ENCODE measurements around the gene C1RL.

C1RL gene

DNA sequence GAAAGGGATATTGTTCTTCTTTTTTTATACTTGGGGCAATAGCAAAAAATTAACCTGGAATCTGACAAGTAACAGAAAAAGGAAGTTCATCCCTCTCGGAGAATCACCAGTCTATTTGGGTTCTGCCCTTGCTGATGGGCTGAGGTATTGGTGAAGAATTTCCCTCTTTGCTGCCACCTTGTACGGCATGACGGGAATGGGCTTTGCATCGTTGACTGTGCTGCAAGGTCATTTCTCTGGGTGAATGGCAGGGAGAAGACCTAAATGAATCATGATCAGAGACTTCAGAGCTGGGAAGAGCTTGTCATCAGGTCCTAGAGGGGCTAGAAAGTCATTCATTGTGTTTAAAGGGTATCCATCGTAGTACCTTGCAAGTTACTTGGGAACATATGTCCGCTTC is 36.5 kb downstream of the C1RL start:
- H3K27ac ChIP-seq (ENCODE audit: low read length): no peak overlapping the region
- no peaks in the 10 kb centered on the region for H3K79me2 ChIP-seq (ENCODE audit: insufficient read depth, low read length)
- H2AFZ ChIP-seq (ENCODE audit: low read depth, low read length): no peak overlapping the region
- DNase-seq: no peak
- no peaks in the 10 kb centered on the region for H4K20me1 ChIP-seq (ENCODE audit: insufficient read depth, low read length)
- no peaks in the 10 kb centered on the region for H3K4me1 ChIP-seq (ENCODE audit: insufficient read depth, low read length)
- H3K36me3 ChIP-seq (ENCODE audit: insufficient read depth, low read length): no peaks in the 10 kb centered on the region
- H3K27me3 ChIP-seq (ENCODE audit: insufficient read depth, low read length, poor library complexity): peaks cover 21% of the 10 kb centered on the region
- H3K4me3 ChIP-seq (ENCODE audit: low read depth in 1 of 2, low read length in 2 of 2): no peak overlapping the region
- no peak overlapping the region for H3K9ac ChIP-seq (ENCODE audit: low read depth, low read length)
- no peak for TF ChIP-seq EZH2 (IDR thresholded peaks at IDR 0.05; ENCODE audit: borderline replicate concordance, low read depth, low read length, severe bottlenecking)
- TF ChIP-seq, protein P1, sequence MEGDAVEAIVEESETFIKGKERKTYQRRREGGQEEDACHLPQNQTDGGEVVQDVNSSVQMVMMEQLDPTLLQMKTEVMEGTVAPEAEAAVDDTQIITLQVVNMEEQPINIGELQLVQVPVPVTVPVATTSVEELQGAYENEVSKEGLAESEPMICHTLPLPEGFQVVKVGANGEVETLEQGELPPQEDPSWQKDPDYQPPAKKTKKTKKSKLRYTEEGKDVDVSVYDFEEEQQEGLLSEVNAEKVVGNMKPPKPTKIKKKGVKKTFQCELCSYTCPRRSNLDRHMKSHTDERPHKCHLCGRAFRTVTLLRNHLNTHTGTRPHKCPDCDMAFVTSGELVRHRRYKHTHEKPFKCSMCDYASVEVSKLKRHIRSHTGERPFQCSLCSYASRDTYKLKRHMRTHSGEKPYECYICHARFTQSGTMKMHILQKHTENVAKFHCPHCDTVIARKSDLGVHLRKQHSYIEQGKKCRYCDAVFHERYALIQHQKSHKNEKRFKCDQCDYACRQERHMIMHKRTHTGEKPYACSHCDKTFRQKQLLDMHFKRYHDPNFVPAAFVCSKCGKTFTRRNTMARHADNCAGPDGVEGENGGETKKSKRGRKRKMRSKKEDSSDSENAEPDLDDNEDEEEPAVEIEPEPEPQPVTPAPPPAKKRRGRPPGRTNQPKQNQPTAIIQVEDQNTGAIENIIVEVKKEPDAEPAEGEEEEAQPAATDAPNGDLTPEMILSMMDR (IDR thresholded peaks at IDR 0.05; ENCODE audit: borderline replicate concordance, extremely low read depth, low read length, poor library complexity, severe bottlenecking): no peak
- H3K9me3 ChIP-seq (ENCODE audit: insufficient read depth, low read length, severe bottlenecking): no peaks in the 10 kb centered on the region
- no peak overlapping the region for H3K4me2 ChIP-seq (ENCODE audit: insufficient read depth, low read length)
- no peak for ATAC-seq (ENCODE audit: insufficient read depth, low read depth)

DNA sequence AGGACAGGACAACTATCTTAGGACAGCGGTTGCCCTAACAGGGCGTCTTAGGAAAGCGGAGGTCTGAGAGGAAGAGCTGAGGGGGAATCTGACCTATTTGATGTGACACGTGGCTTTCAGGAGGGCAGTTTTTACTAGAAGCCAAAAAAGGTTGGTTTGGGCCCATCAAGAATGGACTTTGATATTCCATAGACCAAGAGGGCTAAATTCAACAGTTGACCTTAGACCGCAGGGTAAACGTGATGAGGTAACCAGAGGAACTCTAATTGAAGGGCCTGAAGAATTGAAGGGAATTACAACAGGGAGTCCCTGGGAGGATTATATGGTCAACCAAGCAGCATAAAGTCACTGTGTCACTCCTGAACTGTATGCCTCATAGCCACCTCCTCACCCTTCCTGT is 37.0 kb downstream of the C1RL start:
- Histone ChIP-seq H3K79me2 (ENCODE audit: insufficient read depth, low read length) (no peaks in the 10 kb centered on the region), H3K4me2 (ENCODE audit: insufficient read depth, low read length) (no peak overlapping the region), H3K27me3 (ENCODE audit: insufficient read depth, low read length, poor library complexity) (peaks cover 21% of the 10 kb centered on the region), H3K36me3 (ENCODE audit: insufficient read depth, low read length) (no peaks in the 10 kb centered on the region), H2AFZ (ENCODE audit: low read depth, low read length) (no peak overlapping the region), H3K9ac (ENCODE audit: low read depth, low read length) (no peak overlapping the region), H3K27ac (ENCODE audit: low read length) (no peak overlapping the region), H3K4me1 (ENCODE audit: insufficient read depth, low read length) (no peaks in the 10 kb centered on the region), H4K20me1 (ENCODE audit: insufficient read depth, low read length) (no peaks in the 10 kb centered on the region), H3K9me3 (ENCODE audit: insufficient read depth, low read length, severe bottlenecking) (no peaks in the 10 kb centered on the region), H3K4me3 (ENCODE audit: low read depth in 1 of 2, low read length in 2 of 2) (no peak overlapping the region)
- DNase-seq: no peak
- no peak for ATAC-seq (ENCODE audit: insufficient read depth, low read depth)
- TF ChIP-seq, protein P1 (IDR thresholded peaks at IDR 0.05; ENCODE audit: borderline replicate concordance, extremely low read depth, low read length, poor library complexity, severe bottlenecking): no peak
- TF ChIP-seq EZH2 (IDR thresholded peaks at IDR 0.05; ENCODE audit: borderline replicate concordance, low read depth, low read length, severe bottlenecking): no peak

DNA sequence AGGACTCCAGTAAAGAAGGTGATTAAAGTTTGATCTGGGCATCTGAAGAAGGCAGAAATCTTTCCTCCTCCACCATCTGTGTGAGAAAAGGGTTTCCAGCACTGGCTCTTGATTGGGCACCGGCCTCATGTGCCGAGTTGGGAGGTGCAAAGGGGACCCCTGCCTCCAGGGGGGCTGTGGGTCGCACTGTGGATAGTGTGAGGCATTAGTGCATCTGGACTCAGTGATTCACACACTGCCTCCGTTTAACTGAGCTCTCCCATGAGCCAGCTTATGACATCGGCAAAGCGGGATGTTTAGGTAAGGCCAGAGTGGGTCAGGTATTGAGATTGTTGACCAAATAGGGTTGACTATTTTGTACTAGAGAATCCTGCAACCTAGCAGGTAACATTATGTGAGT is 39.6 kb downstream of the C1RL start:
- Histone ChIP-seq H4K20me1 (ENCODE audit: insufficient read depth, low read length) (no peaks in the 10 kb centered on the region), H3K27me3 (ENCODE audit: insufficient read depth, low read length, poor library complexity) (peaks cover 19% of the 10 kb centered on the region), H3K36me3 (ENCODE audit: insufficient read depth, low read length) (no peaks in the 10 kb centered on the region), H3K4me1 (ENCODE audit: insufficient read depth, low read length) (no peaks in the 10 kb centered on the region), H3K9ac (ENCODE audit: low read depth, low read length) (no peak overlapping the region), H3K27ac (ENCODE audit: low read length) (no peak overlapping the region), H3K9me3 (ENCODE audit: insufficient read depth, low read length, severe bottlenecking) (no peaks in the 10 kb centered on the region), H3K4me3 (ENCODE audit: low read depth in 1 of 2, low read length in 2 of 2) (no peak overlapping the region), H2AFZ (ENCODE audit: low read depth, low read length) (no peak overlapping the region), H3K79me2 (ENCODE audit: insufficient read depth, low read length) (no peaks in the 10 kb centered on the region), H3K4me2 (ENCODE audit: insufficient read depth, low read length) (no peak overlapping the region)
- ATAC-seq (ENCODE audit: insufficient read depth, low read depth): no peak
- DNase-seq: no peak
- TF ChIP-seq EZH2 (IDR thresholded peaks at IDR 0.05; ENCODE audit: borderline replicate concordance, low read depth, low read length, severe bottlenecking): no peak
- TF ChIP-seq, protein P1 (IDR thresholded peaks at IDR 0.05; ENCODE audit: borderline replicate concordance, extremely low read depth, low read length, poor library complexity, severe bottlenecking): no peak

DNA sequence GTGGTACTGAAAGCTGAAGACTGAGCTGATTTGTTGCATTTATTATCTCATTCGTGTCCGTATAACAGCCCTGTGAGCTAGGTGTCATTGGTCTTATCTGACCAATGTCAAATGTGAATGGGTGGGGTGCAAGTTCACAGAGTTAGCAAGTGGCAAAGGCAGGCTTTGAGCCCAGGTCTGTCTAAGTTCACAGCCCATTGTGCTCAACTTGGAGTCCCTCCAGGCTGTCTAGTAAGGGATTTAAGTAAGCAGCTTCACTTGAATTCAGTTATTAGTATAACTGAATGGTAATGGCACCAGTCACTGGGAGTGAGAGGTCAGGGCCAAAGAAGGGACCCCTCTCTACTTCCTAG is 40.0 kb downstream of the C1RL start:
- H3K4me2 ChIP-seq (ENCODE audit: insufficient read depth, low read length): no peak overlapping the region

More for the DNA sequence above, 40.0 kb downstream of the C1RL start:
- DNase-seq: no peak
- no peak for ATAC-seq (ENCODE audit: insufficient read depth, low read depth)
- no peaks in the 10 kb centered on the region for H3K79me2 ChIP-seq (ENCODE audit: insufficient read depth, low read length)
- H3K27me3 ChIP-seq (ENCODE audit: insufficient read depth, low read length, poor library complexity): peaks cover 19% of the 10 kb centered on the region
- no peak overlapping the region for H3K9ac ChIP-seq (ENCODE audit: low read depth, low read length)
- H3K4me1 ChIP-seq (ENCODE audit: insufficient read depth, low read length): no peaks in the 10 kb centered on the region
- H3K36me3 ChIP-seq (ENCODE audit: insufficient read depth, low read length): no peaks in the 10 kb centered on the region
- no peaks in the 10 kb centered on the region for H3K9me3 ChIP-seq (ENCODE audit: insufficient read depth, low read length, severe bottlenecking)
- H3K4me3 ChIP-seq (ENCODE audit: low read depth in 1 of 2, low read length in 2 of 2): no peak overlapping the region
- no peak overlapping the region for H3K27ac ChIP-seq (ENCODE audit: low read length)
- no peaks in the 10 kb centered on the region for H4K20me1 ChIP-seq (ENCODE audit: insufficient read depth, low read length)
- TF ChIP-seq, protein P1 (IDR thresholded peaks at IDR 0.05; ENCODE audit: borderline replicate concordance, extremely low read depth, low read length, poor library complexity, severe bottlenecking): no peak
- no peak for TF ChIP-seq EZH2 (IDR thresholded peaks at IDR 0.05; ENCODE audit: borderline replicate concordance, low read depth, low read length, severe bottlenecking)
- H2AFZ ChIP-seq (ENCODE audit: low read depth, low read length): no peak overlapping the region

All from DND-41 (cell line).